ENCODE data around the gene AGBL4. TPM values are rescaled to one million over a fixed set of nuclear protein-coding genes. Genes with fewer than 3 reads are reported as not detected.
"Not testable (repeated sequence)": the region's sequence is repeated elsewhere in the genome, so short reads cannot be mapped to it uniquely, and the experiment has no call there.

Gene AGBL4
- not detected for total RNA-seq

DNA sequence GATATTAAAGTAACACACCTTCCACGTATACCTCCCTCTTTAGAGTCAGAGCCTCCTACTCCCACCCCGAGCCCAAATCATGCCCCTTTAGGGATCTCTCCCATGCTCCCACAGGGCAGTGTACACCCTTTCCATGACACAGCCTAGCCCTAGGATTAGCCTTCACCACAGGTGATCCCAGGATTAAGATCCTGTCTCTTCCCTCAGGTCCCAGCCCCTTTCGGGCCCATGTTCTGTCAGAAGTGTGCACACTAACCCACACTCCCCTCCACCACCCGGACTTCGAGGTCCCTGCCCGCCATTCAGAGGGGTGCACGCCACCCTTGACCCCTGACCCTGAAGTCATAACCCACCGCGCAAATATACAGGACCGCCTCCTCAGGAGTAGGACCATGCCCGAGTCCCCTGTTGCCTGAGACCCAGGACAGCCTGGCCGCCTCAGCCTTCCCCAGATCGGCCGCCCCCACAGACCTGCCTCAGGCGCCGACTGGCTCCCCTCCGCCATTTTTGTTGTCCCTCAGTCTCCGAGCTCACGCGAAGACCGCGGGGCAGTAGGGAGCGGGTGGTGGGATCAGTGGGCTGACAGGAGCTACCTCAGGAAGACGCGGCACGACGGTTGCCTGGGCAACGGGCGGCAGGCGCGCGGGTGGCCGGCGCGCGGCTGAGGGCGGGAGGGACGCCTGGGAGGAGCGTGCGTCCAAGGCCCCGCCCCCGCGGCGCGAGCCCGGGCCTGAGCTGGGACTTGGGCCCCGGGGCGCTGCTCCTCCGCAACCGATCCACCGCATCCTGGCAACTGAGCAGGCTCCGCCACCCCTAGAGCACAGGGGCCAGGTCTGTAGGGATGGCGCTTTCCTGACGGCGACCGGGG is at the start of gene AGBL4:
TSS of gene AGBL4 (minus strand) at position 663 of the 868 bp plus-strand sequence.
- H3K36me3 Mint-ChIP-seq (ENCODE audit: low read depth) = no peaks in the 10 kb centered on the region
- H3K27ac Mint-ChIP-seq = no peak within 1 kb of the TSS
- peaks cover 3% of the 10 kb centered on the region for H3K4me1 Mint-ChIP-seq
- no peaks in the 10 kb centered on the region for H3K9me3 Mint-ChIP-seq
- no peak for DNase-seq
- peaks cover 8% of the 10 kb centered on the region for H3K27me3 Mint-ChIP-seq
- H3K4me3 Mint-ChIP-seq = no peak within 1 kb of the TSS
- CTCF ChIA-PET = no interaction called here
- POLR2A ChIA-PET = no interaction called here

DNA sequence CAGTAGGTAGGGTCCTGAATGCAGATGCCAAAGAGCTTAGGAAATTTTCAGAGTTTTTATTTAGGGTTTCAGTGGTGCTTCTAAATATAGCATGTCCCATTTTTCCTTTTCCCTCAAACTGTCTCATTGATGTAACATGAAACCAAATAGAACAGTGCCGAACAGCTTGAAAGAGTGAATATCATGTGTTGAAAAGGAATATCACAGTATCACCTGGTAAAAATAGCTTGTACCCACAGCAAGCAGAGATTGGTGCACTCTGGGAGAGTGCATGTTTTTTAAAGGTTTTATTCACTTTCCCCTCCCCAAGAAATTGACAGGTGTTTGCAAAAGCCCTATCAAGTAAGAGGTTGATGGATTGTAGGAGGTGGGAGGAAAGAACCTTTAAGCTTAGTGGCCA is 43.1 kb upstream of the AGBL4 start:
- Mint-ChIP-seq H3K27me3 (no peaks in the 10 kb centered on the region), H3K36me3 (ENCODE audit: low read depth) (no peaks in the 10 kb centered on the region), H3K4me3 (no peak overlapping the region), H3K9me3 (no peaks in the 10 kb centered on the region), H3K4me1 (no peaks in the 10 kb centered on the region), H3K27ac (no peak overlapping the region)
- POLR2A ChIA-PET = no interaction called here
- CTCF ChIA-PET = no interaction called here
- no peak for DNase-seq

GRCh38 chr1:50060279-50060678 is 36.5 kb upstream of the AGBL4 start:
- H3K4me1 Mint-ChIP-seq = no peaks in the 10 kb centered on the region
- H3K36me3 Mint-ChIP-seq (ENCODE audit: low read depth) = no peaks in the 10 kb centered on the region
- H3K4me3 Mint-ChIP-seq = no peak overlapping the region
- no peaks in the 10 kb centered on the region for H3K27me3 Mint-ChIP-seq
- no peaks in the 10 kb centered on the region for H3K9me3 Mint-ChIP-seq
- no peak for DNase-seq
- no peak overlapping the region for H3K27ac Mint-ChIP-seq
- ChIA-PET CTCF (interaction anchor here (0.8 kb wide), 1 partner anchor 244 kb away, joined by 4 read pairs; no protein-coding TSS in a partner anchor), POLR2A (no interaction called here)

GRCh38 chr1:50048791-50049190 is 25.0 kb upstream of the AGBL4 start:
- Mint-ChIP-seq H3K9me3 (no peaks in the 10 kb centered on the region), H3K4me1 (no peaks in the 10 kb centered on the region), H3K27me3 (peaks cover 13% of the 10 kb centered on the region), H3K27ac (no peak overlapping the region), H3K36me3 (ENCODE audit: low read depth) (no peaks in the 10 kb centered on the region), H3K4me3 (no peak overlapping the region)
- POLR2A ChIA-PET = no interaction called here
- CTCF ChIA-PET = no interaction called here
- no peak for DNase-seq

- H3K4me3 Mint-ChIP-seq = no peak overlapping the region
- H3K36me3 Mint-ChIP-seq (ENCODE audit: low read depth) = no peaks in the 10 kb centered on the region
- H3K9me3 Mint-ChIP-seq = no peaks in the 10 kb centered on the region
- peaks cover 13% of the 10 kb centered on the region for H3K27me3 Mint-ChIP-seq
- CTCF ChIA-PET = no interaction called here
- H3K4me1 Mint-ChIP-seq = no peaks in the 10 kb centered on the region
- no peak for DNase-seq
- H3K27ac Mint-ChIP-seq = no peak overlapping the region
- POLR2A ChIA-PET = no interaction called here
Observed at GRCh38 chr1:50047916-50048694, 24.4 kb upstream of the AGBL4 start.

- no peaks in the 10 kb centered on the region for H3K9me3 Mint-ChIP-seq
- H3K36me3 Mint-ChIP-seq (ENCODE audit: low read depth) = no peaks in the 10 kb centered on the region
- H3K27ac Mint-ChIP-seq = no peak overlapping the region
- no peaks in the 10 kb centered on the region for H3K27me3 Mint-ChIP-seq
- ChIA-PET CTCF (no interaction called here), POLR2A (no interaction called here)
- H3K4me1 Mint-ChIP-seq = no peaks in the 10 kb centered on the region
- no peak for DNase-seq
- no peak overlapping the region for H3K4me3 Mint-ChIP-seq
Observed at GRCh38 chr1:50038237-50038809, 14.6 kb upstream of the AGBL4 start.

DNA sequence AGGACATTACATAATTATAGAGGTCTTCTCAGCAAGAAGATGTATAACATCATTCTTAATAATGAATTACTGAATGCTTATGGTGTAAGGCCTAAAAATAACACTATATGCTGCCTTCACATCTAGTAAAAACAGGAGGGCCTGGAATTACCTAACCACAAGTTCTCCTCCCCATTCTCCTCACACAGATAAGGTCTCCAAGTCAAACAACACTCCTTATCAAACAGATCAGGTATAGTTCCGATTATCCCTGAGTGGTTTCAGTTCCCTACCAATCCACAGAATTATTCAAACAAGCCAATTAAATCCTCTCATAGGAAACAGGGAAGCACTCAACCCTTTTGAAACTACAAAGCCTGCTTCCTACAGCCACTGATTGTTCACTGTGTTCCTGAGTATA is 4.0 kb upstream of the AGBL4 start:
- peaks cover 3% of the 10 kb centered on the region for H3K4me1 Mint-ChIP-seq
- ChIA-PET POLR2A (no interaction called here), CTCF (no interaction called here)
- peaks cover 8% of the 10 kb centered on the region for H3K27me3 Mint-ChIP-seq
- H3K36me3 Mint-ChIP-seq (ENCODE audit: low read depth) = no peaks in the 10 kb centered on the region
- no peak for DNase-seq
- no peak overlapping the region for H3K4me3 Mint-ChIP-seq
- no peaks in the 10 kb centered on the region for H3K9me3 Mint-ChIP-seq
- H3K27ac Mint-ChIP-seq = no peak overlapping the region

GRCh38 chr1:49995734-49996133 is 28.0 kb downstream of the AGBL4 start:
- CTCF ChIA-PET = no interaction called here
- no peak overlapping the region for H3K4me3 Mint-ChIP-seq
- no peaks in the 10 kb centered on the region for H3K4me1 Mint-ChIP-seq
- peaks cover 16% of the 10 kb centered on the region for H3K9me3 Mint-ChIP-seq
- no peaks in the 10 kb centered on the region for H3K27me3 Mint-ChIP-seq
- no peak overlapping the region for H3K27ac Mint-ChIP-seq
- no peak for DNase-seq
- POLR2A ChIA-PET = no interaction called here
- H3K36me3 Mint-ChIP-seq (ENCODE audit: low read depth) = no peaks in the 10 kb centered on the region

- CTCF ChIA-PET = no interaction called here
- no peaks in the 10 kb centered on the region for H3K36me3 Mint-ChIP-seq (ENCODE audit: low read depth)
Observed at GRCh38 chr1:49971088-49971487, 52.7 kb downstream of the AGBL4 start.

GRCh38 chr1:49951385-49951784 is 72.4 kb downstream of the AGBL4 start:
- H3K4me3 Mint-ChIP-seq = no peak overlapping the region
- H3K9me3 Mint-ChIP-seq = no peaks in the 10 kb centered on the region
- no peaks in the 10 kb centered on the region for H3K4me1 Mint-ChIP-seq
- H3K27me3 Mint-ChIP-seq = no peaks in the 10 kb centered on the region
- H3K27ac Mint-ChIP-seq = no peak overlapping the region
- POLR2A ChIA-PET = no interaction called here
- no peaks in the 10 kb centered on the region for H3K36me3 Mint-ChIP-seq (ENCODE audit: low read depth)
- no peak for DNase-seq
- CTCF ChIA-PET = no interaction called here

More at GRCh38 chr1:49971088-49971487, 52.7 kb downstream of the AGBL4 start:
- no peaks in the 10 kb centered on the region for H3K27me3 Mint-ChIP-seq
- POLR2A ChIA-PET = no interaction called here
- H3K4me1 Mint-ChIP-seq = no peaks in the 10 kb centered on the region
- no peak for DNase-seq
- no peak overlapping the region for H3K4me3 Mint-ChIP-seq
- H3K9me3 Mint-ChIP-seq = no peaks in the 10 kb centered on the region
- no peak overlapping the region for H3K27ac Mint-ChIP-seq

- CTCF ChIA-PET; POLR2A ChIA-PET; H3K27ac Mint-ChIP-seq; DNase-seq; H3K36me3 Mint-ChIP-seq (ENCODE audit: low read depth); H3K4me1 Mint-ChIP-seq; H3K27me3 Mint-ChIP-seq; H3K4me3 Mint-ChIP-seq: not testable (repeated sequence)
- H3K9me3 Mint-ChIP-seq = peaks cover 16% of the 10 kb centered on the region
Observed at GRCh38 chr1:49915301-49915700, 108.5 kb downstream of the AGBL4 start.

DNA sequence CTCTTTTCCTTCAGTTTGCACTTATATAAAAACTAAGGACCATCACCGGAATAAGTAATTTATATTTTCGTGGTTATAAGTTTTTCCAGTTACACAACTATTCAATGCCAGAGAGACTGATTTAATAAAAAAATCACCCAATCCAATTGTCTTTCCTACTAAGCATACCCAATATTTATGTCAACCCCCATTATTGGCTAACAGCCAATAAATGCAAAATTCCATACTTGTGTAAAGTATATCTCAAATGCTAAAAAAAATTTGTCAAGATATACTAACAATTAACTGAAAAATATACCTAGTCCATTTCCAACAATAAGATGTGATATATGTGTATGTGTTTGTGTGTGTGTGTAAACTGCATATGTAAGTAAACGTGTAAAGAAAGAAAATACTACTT is 117.4 kb downstream of the AGBL4 start:
- no peak overlapping the region for H3K4me3 Mint-ChIP-seq
- H3K27ac Mint-ChIP-seq = no peak overlapping the region
- CTCF ChIA-PET = no interaction called here
- H3K36me3 Mint-ChIP-seq (ENCODE audit: low read depth) = no peaks in the 10 kb centered on the region
- POLR2A ChIA-PET = no interaction called here
- no peak for DNase-seq
- no peaks in the 10 kb centered on the region for H3K27me3 Mint-ChIP-seq
- no peaks in the 10 kb centered on the region for H3K4me1 Mint-ChIP-seq
- H3K9me3 Mint-ChIP-seq = peaks cover 2% of the 10 kb centered on the region

DNA sequence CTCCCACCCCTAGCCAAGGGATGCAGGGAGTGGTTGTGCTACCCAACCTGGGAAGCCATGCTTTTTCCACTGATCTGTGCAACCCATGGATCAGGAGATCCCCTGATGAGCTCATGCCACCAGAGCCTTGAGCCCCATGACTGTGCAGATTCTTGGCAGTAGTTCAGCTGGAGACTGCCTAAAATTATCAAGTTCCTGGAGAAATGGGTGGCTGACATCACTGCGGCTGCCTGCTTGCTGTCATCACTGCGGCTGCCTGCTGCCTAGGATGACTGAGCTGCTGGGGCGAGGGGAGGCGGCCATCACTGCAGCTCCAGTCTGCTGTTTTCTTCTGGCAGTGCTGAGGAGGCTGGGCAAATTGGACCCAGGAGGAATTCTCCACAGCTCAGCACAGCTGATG is 159.2 kb downstream of the AGBL4 start:
- DNase-seq = no peak
- no peaks in the 10 kb centered on the region for H3K4me1 Mint-ChIP-seq
- no peak overlapping the region for H3K4me3 Mint-ChIP-seq
- peaks cover 10% of the 10 kb centered on the region for H3K9me3 Mint-ChIP-seq
- CTCF ChIA-PET = no interaction called here
- POLR2A ChIA-PET = no interaction called here
- no peak overlapping the region for H3K27ac Mint-ChIP-seq
- no peaks in the 10 kb centered on the region for H3K36me3 Mint-ChIP-seq (ENCODE audit: low read depth)
- no peaks in the 10 kb centered on the region for H3K27me3 Mint-ChIP-seq

GRCh38 chr1:49854741-49855140 is 169.0 kb downstream of the AGBL4 start:
- H3K9me3 Mint-ChIP-seq = no peaks in the 10 kb centered on the region
- DNase-seq = no peak
- H3K27me3 Mint-ChIP-seq = no peaks in the 10 kb centered on the region
- no peaks in the 10 kb centered on the region for H3K36me3 Mint-ChIP-seq (ENCODE audit: low read depth)
- H3K4me3 Mint-ChIP-seq = no peak overlapping the region
- no peaks in the 10 kb centered on the region for H3K4me1 Mint-ChIP-seq
- ChIA-PET POLR2A (no interaction called here), CTCF (no interaction called here)
- H3K27ac Mint-ChIP-seq = no peak overlapping the region
